ENCODE data around the gene PTDSS2.

DNA sequence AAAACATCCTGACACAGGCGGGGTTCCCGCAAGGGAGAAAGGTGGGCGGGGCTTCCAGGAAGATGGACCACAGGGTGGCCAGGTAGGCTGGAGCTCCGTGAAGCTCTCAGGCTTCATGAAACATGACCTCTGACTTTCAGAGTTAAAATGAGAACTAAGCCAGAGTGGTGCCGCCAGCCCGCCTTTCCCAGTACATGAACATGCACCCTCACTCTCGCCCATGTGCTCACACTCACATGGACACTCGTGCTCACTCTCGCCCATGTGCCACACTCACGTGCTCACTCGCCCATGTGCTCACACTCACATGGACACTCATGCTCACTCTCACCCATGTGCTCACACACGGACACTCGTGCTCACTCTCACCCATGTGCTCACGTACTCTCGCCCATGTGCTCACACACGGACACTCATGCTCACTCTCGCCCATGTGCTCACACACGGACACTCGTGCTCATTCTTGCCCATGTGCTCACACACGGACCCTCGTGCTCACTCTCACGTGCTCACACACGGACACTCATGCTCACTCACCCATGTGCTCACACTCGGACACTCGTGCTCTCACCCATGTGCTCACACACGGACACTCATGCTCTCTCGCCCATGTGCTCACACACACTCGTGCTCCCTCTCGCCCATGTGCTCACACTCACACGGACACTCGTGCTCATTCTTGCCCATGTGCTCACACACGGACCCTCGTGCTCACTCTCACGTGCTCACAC, 46.9 kb downstream of the PTDSS2 start:
- TF ChIP-seq, protein P1, sequence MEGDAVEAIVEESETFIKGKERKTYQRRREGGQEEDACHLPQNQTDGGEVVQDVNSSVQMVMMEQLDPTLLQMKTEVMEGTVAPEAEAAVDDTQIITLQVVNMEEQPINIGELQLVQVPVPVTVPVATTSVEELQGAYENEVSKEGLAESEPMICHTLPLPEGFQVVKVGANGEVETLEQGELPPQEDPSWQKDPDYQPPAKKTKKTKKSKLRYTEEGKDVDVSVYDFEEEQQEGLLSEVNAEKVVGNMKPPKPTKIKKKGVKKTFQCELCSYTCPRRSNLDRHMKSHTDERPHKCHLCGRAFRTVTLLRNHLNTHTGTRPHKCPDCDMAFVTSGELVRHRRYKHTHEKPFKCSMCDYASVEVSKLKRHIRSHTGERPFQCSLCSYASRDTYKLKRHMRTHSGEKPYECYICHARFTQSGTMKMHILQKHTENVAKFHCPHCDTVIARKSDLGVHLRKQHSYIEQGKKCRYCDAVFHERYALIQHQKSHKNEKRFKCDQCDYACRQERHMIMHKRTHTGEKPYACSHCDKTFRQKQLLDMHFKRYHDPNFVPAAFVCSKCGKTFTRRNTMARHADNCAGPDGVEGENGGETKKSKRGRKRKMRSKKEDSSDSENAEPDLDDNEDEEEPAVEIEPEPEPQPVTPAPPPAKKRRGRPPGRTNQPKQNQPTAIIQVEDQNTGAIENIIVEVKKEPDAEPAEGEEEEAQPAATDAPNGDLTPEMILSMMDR (conservative IDR thresholded peaks at IDR 0.05; ENCODE audit: low read depth in 2 of 2), result no peak
- no peak for TF ChIP-seq EZH2 (IDR thresholded peaks at IDR 0.05; ENCODE audit: low read depth, unreplicated experiment)

Data from GM23338 (cell line).